ENCODE measurements around the gene MORN3.
"Not testable (repeated sequence)": the region's sequence is repeated elsewhere in the genome, so short reads cannot be mapped to it uniquely, and the experiment has no call there.

The MORN3 gene

DNA sequence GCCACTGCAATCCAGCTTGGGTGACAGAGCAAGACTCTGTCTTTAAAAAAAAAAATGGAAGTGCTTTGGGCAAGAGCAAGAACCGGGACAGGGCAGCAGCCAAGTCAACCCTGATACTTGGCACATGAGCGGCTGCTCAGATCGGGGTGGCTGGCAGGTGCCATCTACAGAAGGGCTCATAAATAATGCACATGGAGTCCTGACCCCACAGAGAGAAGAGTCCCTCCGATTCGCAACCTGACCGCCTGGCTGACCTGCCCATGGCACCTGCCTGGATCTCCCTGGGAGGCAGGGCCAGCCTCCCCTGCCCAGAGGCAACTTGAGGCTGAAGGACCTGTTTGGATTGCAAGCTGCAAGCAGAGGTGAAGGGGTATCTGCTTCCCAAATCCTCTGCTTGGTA, 33.5 kb upstream of the MORN3 start:
- H3K27me3 ChIP-seq (ENCODE audit: insufficient read depth, insufficient read length), result no peaks in the 10 kb centered on the region
- no peaks in the 10 kb centered on the region for H3K4me1 ChIP-seq (ENCODE audit: insufficient read depth, insufficient read length)
- no peaks in the 10 kb centered on the region for H3K36me3 ChIP-seq (ENCODE audit: insufficient read depth, insufficient read length, low read length)
- no peak for DNase-seq (ENCODE audit: low read depth, low spot score)
- H3K9me3 ChIP-seq (ENCODE audit: insufficient read depth, low read length), result no peaks in the 10 kb centered on the region
- no peak for TF ChIP-seq ZNF274 (IDR thresholded peaks at IDR 0.05; ENCODE audit: low read depth, low read length)
- no peak for TF ChIP-seq YY1 (IDR thresholded peaks at IDR 0.05; ENCODE audit: insufficient read depth, insufficient read length)
- no peak overlapping the region for H3K9ac ChIP-seq (ENCODE audit: insufficient read length, low read depth)
- no peak overlapping the region for H3K4me3 ChIP-seq (ENCODE audit: insufficient read length, low read depth)

DNA sequence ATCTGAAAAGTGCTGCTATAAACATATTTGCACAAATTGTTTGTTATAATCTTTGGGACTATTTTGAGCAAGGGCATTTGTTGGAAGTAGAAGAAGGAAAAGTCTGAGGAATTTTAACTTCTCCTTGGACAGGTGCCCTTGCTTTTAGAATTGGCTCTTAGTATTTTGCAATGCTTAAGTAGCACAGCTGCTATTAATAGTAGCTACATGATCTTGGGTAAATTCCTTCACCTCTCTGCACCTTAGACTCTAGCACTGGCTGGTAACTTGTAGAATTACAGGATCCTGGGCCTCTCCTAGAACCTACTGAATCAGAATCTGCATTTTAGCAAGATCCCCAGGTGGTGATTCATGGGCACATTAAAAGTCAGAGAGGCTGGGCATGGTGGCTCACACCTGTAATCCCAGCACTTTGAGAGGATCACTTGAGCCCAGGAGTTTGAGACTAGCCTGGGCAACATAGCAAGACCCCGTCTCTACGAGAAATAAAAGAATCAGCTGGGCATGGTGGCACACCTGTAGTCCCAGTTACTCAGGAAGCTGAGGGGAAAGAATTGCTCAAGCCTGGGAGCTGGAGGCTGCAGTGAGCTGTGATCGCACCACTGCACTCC, 32.3 kb upstream of the MORN3 start:
- DNase-seq (ENCODE audit: low read depth, low spot score), result no peak
- Histone ChIP-seq H3K36me3 (ENCODE audit: insufficient read depth, insufficient read length, low read length) (no peaks in the 10 kb centered on the region), H3K4me1 (ENCODE audit: insufficient read depth, insufficient read length) (no peaks in the 10 kb centered on the region), H3K4me3 (ENCODE audit: insufficient read length, low read depth) (no peak overlapping the region), H3K27me3 (ENCODE audit: insufficient read depth, insufficient read length) (no peaks in the 10 kb centered on the region), H3K9me3 (ENCODE audit: insufficient read depth, low read length) (no peaks in the 10 kb centered on the region), H3K9ac (ENCODE audit: insufficient read length, low read depth) (no peak overlapping the region)
- TF ChIP-seq ZNF274 (IDR thresholded peaks at IDR 0.05; ENCODE audit: low read depth, low read length), result no peak
- TF ChIP-seq SUZ12 (IDR thresholded peaks at IDR 0.05; ENCODE audit: extremely low read depth, insufficient read depth, insufficient read length), result no peak
- no peak for TF ChIP-seq YY1 (IDR thresholded peaks at IDR 0.05; ENCODE audit: insufficient read depth, insufficient read length)

DNA sequence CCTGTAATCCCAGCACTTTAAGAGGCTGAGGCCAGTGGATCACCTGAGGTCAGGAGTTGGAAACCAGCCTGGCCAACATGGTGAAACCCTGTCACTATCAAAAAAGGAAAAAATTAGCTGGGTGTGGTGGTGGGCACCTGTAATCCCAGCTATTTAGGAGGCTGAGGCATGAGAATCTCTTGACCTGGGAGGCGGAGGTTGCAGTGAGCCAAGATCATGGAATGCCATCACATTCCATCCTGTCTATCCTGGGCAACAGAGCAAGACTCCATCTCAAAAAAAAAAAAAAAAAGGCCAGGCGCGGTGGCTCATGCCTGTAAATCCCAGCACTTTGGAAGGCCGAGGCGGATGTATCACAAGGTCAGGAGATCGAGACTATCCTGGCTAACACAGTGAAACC, 28.4 kb upstream of the MORN3 start:
- H3K9me3 ChIP-seq (ENCODE audit: insufficient read depth, low read length); H3K4me3 ChIP-seq (ENCODE audit: insufficient read length, low read depth); H3K36me3 ChIP-seq (ENCODE audit: insufficient read depth, insufficient read length, low read length); H3K9ac ChIP-seq (ENCODE audit: insufficient read length, low read depth); DNase-seq (ENCODE audit: low read depth, low spot score); H3K4me1 ChIP-seq (ENCODE audit: insufficient read depth, insufficient read length); H3K27me3 ChIP-seq (ENCODE audit: insufficient read depth, insufficient read length): not testable (repeated sequence)

DNA sequence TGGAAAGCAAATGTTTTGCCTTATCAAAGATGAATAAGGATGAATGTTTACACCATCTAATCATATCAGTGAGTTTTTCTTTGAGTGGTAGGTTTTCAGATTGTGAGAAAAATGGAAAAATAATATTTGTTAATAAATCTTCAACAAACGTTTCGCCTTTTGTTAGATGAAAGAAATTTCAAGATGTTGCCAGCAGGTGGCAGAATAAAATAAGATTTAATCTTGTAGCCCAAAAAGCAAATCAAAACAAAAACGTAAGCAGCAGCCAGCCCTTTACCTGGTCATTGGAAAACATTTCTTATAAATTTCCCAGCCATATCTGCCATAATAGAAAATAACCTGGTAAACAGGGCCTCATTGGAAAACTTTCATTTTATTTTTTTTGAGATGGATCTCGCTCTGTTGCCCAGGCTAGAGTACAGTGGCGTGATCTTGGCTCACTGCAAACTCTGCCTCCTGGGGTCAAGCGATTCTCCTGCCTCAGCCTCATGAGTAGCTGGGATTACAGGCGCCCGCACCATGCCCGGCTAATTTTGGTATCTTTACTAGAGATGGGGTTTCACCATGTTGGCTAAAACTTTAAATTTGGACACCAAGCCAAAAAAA, 27.7 kb upstream of the MORN3 start:
- Histone ChIP-seq H3K9ac (ENCODE audit: insufficient read length, low read depth) (no peak overlapping the region), H3K4me1 (ENCODE audit: insufficient read depth, insufficient read length) (no peaks in the 10 kb centered on the region), H3K4me3 (ENCODE audit: insufficient read length, low read depth) (no peak overlapping the region), H3K9me3 (ENCODE audit: insufficient read depth, low read length) (no peaks in the 10 kb centered on the region), H3K36me3 (ENCODE audit: insufficient read depth, insufficient read length, low read length) (no peaks in the 10 kb centered on the region), H3K27me3 (ENCODE audit: insufficient read depth, insufficient read length) (no peaks in the 10 kb centered on the region)
- no peak for TF ChIP-seq SUZ12 (IDR thresholded peaks at IDR 0.05; ENCODE audit: extremely low read depth, insufficient read depth, insufficient read length)
- TF ChIP-seq YY1 (IDR thresholded peaks at IDR 0.05; ENCODE audit: insufficient read depth, insufficient read length), result no peak
- no peak for TF ChIP-seq ZNF274 (IDR thresholded peaks at IDR 0.05; ENCODE audit: low read depth, low read length)
- DNase-seq (ENCODE audit: low read depth, low spot score), result no peak

DNA sequence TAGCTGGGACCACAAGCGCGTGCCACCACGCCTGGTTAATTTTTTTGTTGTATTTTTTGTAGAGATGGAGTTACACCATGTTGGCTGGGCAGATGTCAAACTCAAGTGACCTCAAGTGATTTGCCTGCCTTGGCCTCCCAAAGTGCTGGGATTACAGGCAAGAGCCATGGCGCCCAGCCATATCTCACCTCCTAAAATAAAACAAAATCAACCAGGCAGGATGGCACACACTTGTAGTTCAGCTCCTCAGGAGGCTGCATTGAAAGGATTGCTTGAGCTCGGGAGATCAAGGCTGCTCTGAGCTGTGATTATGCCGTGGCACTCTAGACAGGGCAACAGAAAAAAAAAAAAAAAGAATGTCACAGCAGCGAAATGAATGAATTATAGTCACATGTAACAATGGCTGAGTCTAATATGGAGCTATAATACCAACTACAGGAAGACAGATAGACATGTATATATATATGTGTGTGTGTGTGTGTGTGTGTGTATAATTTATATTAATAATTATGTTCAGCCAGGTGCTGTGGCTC, 23.8 kb upstream of the MORN3 start:
- peaks cover 2% of the 10 kb centered on the region for H3K4me1 ChIP-seq (ENCODE audit: insufficient read depth, insufficient read length)
- no peaks in the 10 kb centered on the region for H3K27me3 ChIP-seq (ENCODE audit: insufficient read depth, insufficient read length)
- H3K9me3 ChIP-seq (ENCODE audit: insufficient read depth, low read length), result no peaks in the 10 kb centered on the region
- no peak for DNase-seq (ENCODE audit: low read depth, low spot score)
- TF ChIP-seq YY1 (IDR thresholded peaks at IDR 0.05; ENCODE audit: insufficient read depth, insufficient read length), result no peak
- TF ChIP-seq ZNF274 (IDR thresholded peaks at IDR 0.05; ENCODE audit: low read depth, low read length), result no peak
- TF ChIP-seq SUZ12 (IDR thresholded peaks at IDR 0.05; ENCODE audit: extremely low read depth, insufficient read depth, insufficient read length), result no peak
- H3K4me3 ChIP-seq (ENCODE audit: insufficient read length, low read depth), result no peak overlapping the region
- H3K36me3 ChIP-seq (ENCODE audit: insufficient read depth, insufficient read length, low read length), result no peaks in the 10 kb centered on the region
- H3K9ac ChIP-seq (ENCODE audit: insufficient read length, low read depth), result no peak overlapping the region

DNA sequence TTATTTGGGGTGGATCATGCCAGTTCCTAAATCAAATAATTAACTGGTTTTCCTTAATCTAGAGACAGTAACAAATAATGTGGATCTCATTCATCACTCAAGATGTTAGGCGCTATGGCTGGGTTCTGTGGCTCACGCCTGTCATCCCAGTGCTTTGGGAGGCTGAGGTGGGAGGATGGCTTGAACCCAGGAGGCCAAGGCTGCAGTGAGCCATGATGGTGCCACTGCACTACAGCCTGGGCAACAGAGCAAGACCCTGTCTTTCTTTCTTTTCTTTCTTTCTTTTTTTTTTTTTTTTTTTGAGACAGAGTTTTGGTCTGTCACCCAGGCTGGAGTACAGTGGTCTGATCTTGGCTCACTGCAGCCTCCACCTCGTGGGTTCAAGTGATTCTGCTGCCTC, 23.3 kb upstream of the MORN3 start:
- DNase-seq (ENCODE audit: low read depth, low spot score); H3K36me3 ChIP-seq (ENCODE audit: insufficient read depth, insufficient read length, low read length); H3K4me3 ChIP-seq (ENCODE audit: insufficient read length, low read depth); H3K27me3 ChIP-seq (ENCODE audit: insufficient read depth, insufficient read length); H3K9me3 ChIP-seq (ENCODE audit: insufficient read depth, low read length); H3K4me1 ChIP-seq (ENCODE audit: insufficient read depth, insufficient read length); H3K9ac ChIP-seq (ENCODE audit: insufficient read length, low read depth): not testable (repeated sequence)

DNA sequence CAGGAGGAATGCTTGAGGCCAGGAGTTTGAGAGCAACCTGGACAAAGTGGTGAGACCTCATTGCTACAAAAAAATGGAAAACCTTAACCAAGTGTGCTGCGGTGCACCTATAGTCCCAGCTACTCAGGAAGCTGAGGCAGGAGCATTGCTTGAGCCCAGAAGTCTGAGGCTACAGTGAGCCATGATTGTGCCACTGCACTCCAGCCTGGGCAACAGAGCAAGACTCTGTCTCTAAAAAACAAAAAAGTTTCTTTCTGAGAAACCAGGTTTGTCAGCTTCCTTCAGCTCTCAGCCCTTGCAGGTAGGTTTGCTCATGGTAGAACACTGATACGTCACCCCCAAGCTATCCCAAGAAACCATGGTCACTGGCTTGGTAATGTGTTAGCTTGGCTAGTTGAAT, 20.0 kb upstream of the MORN3 start:
- peaks cover 2% of the 10 kb centered on the region for H3K4me1 ChIP-seq (ENCODE audit: insufficient read depth, insufficient read length)
- H3K27me3 ChIP-seq (ENCODE audit: insufficient read depth, insufficient read length), result no peaks in the 10 kb centered on the region
- no peaks in the 10 kb centered on the region for H3K36me3 ChIP-seq (ENCODE audit: insufficient read depth, insufficient read length, low read length)
- no peak overlapping the region for H3K9ac ChIP-seq (ENCODE audit: insufficient read length, low read depth)
- TF ChIP-seq SUZ12 (IDR thresholded peaks at IDR 0.05; ENCODE audit: extremely low read depth, insufficient read depth, insufficient read length) (no peak), ZNF274 (IDR thresholded peaks at IDR 0.05; ENCODE audit: low read depth, low read length) (no peak), YY1 (IDR thresholded peaks at IDR 0.05; ENCODE audit: insufficient read depth, insufficient read length) (no peak)
- H3K4me3 ChIP-seq (ENCODE audit: insufficient read length, low read depth), result no peak overlapping the region
- no peaks in the 10 kb centered on the region for H3K9me3 ChIP-seq (ENCODE audit: insufficient read depth, low read length)
- no peak for DNase-seq (ENCODE audit: low read depth, low spot score)

GRCh38 chr12:121688966-121689365, 19.5 kb upstream of the MORN3 start:
- no peak overlapping the region for H3K4me3 ChIP-seq (ENCODE audit: insufficient read length, low read depth)
- DNase-seq (ENCODE audit: low read depth, low spot score), result no peak
- TF ChIP-seq YY1 (IDR thresholded peaks at IDR 0.05; ENCODE audit: insufficient read depth, insufficient read length) (no peak), SUZ12 (IDR thresholded peaks at IDR 0.05; ENCODE audit: extremely low read depth, insufficient read depth, insufficient read length) (no peak), ZNF274 (IDR thresholded peaks at IDR 0.05; ENCODE audit: low read depth, low read length) (no peak)
- no peaks in the 10 kb centered on the region for H3K36me3 ChIP-seq (ENCODE audit: insufficient read depth, insufficient read length, low read length)
- no peaks in the 10 kb centered on the region for H3K9me3 ChIP-seq (ENCODE audit: insufficient read depth, low read length)
- H3K9ac ChIP-seq (ENCODE audit: insufficient read length, low read depth), result no peak overlapping the region
- H3K27me3 ChIP-seq (ENCODE audit: insufficient read depth, insufficient read length), result no peaks in the 10 kb centered on the region
- peaks cover 2% of the 10 kb centered on the region for H3K4me1 ChIP-seq (ENCODE audit: insufficient read depth, insufficient read length)

- not testable (repeated sequence) for H3K4me1 ChIP-seq (ENCODE audit: insufficient read depth, insufficient read length); H3K27me3 ChIP-seq (ENCODE audit: insufficient read depth, insufficient read length); H3K9ac ChIP-seq (ENCODE audit: insufficient read length, low read depth); H3K9me3 ChIP-seq (ENCODE audit: insufficient read depth, low read length); H3K4me3 ChIP-seq (ENCODE audit: insufficient read length, low read depth); DNase-seq (ENCODE audit: low read depth, low spot score); H3K36me3 ChIP-seq (ENCODE audit: insufficient read depth, insufficient read length, low read length)
Observed at GRCh38 chr12:121679661-121680197, 10.3 kb upstream of the MORN3 start.

Measured in NT2/D1 (cell line).